K562 (cell line): Measurements from ENCODE around the gene TENM4. TPM values are rescaled to one million over a fixed set of nuclear protein-coding genes. Genes with fewer than 3 reads are reported as not detected.

ENCODE experiments used
- ATAC-seq: fragments of 200-7000 bp; cut with Tn5 transposase; 3 replicates; pipeline ENCODE4 v1.9.1; 2020; ENCODE audit warnings: moderate library complexity
- BruUV-seq: library from RNA; stranded (reverse); fragments of 400-500 nt; replicated peaks from 2 replicates; lab custom pipeline; 2021; lab: Mats Ljungman, UMichigan
- CTCF ChIA-PET: fragments of 300-600 bp; formaldehyde crosslinking; extraction: SDS; loops from one replicate; lab custom pipeline; 2021; ENCODE audit warnings: low intra/inter-chr PET ratio; lab: Yijun Ruan, JAX
- POLR2A ChIA-PET: fragments of 300-600, 350-650 bp; sonication (Branson Sonifier 250); formaldehyde crosslinking; extraction: SDS; loops from one replicate; lab custom pipeline; 2021; ENCODE audit warnings: antibody characterized with exemption, inconsistent platforms; lab: Yijun Ruan, JAX
- DNase-seq, 4 experiments: peaks; one replicate each; pipeline versions ENCODE4 v3.0.0 to v3.0.0-alpha.2; 2011 to 2018; ENCODE audit warnings: low spot score in 3 of 4, mixed read lengths in 3 of 4; ENCODE audit errors: extremely low read depth in 1 of 4
- FAIRE-seq: peaks from 2 replicates; lab custom pipeline; 2011; peaks lifted over from hg19 to GRCh38; lab: Jason Lieb, UNC
- H2AFZ ChIP-seq: 2 replicates; pipeline ENCODE4 v1.6.0; 2011; ENCODE audit warnings: low read depth, low read length, control low read depth, inconsistent platforms
- H3K27ac ChIP-seq: fragments of 200-600 bp; 3 replicates; pipeline ENCODE4 v1.8.0; 2011; ENCODE audit warnings: low read depth, mild to moderate bottlenecking, control low read depth, inconsistent platforms, low read length, moderate library complexity, mixed read lengths; ENCODE audit errors: extremely low read depth
- H3K27me3 ChIP-seq, 2 experiments: fragments of 300-600 bp in 1 of 2; 2 replicates in 1 of 2; 3 replicates in 1 of 2; pipeline versions ENCODE4 v1.6.0 to v1.8.0; 2011; ENCODE audit warnings: inconsistent platforms in 2 of 2, low read length in 2 of 2, mild to moderate bottlenecking in 1 of 2, mixed read lengths in 1 of 2, moderate library complexity in 1 of 2; ENCODE audit not compliant: control insufficient read depth in 2 of 2, insufficient read depth in 2 of 2
- H3K36me3 ChIP-seq: fragments of 300-600 bp; 3 replicates; pipeline ENCODE4 v1.8.0; 2011; ENCODE audit warnings: mild to moderate bottlenecking, low read length, inconsistent platforms; ENCODE audit not compliant: control insufficient read depth, insufficient read depth
- H3K4me1 ChIP-seq, 2 experiments: fragments of 200-600 bp in 1 of 2; replicated peaks in 1 of 2; 2 replicates in 1 of 2; 3 replicates in 1 of 2; pipeline versions ENCODE4 v1.5.1 to v1.8.0; 2011; ENCODE audit warnings: inconsistent platforms in 2 of 2, low read length in 2 of 2, mild to moderate bottlenecking in 1 of 2, mixed read lengths in 1 of 2, moderate library complexity in 1 of 2; ENCODE audit not compliant: control insufficient read depth in 2 of 2, insufficient read depth in 2 of 2
- H3K4me2 ChIP-seq: 2 replicates; pipeline ENCODE4 v1.6.1; 2011; ENCODE audit warnings: low read length, control low read depth, inconsistent platforms, mixed read lengths; ENCODE audit not compliant: insufficient read depth
- H3K4me3 ChIP-seq: fragments of 200-600 bp; sonication (generic), shearing (Covaris generic); 2 replicates; pipeline ENCODE4 v1.5.1; 2016; ENCODE audit warnings: control low read depth, inconsistent platforms
- H3K79me2 ChIP-seq: fragments of 200-600 bp; 3 replicates; pipeline ENCODE4 v1.8.0; 2011; ENCODE audit warnings: low read length, inconsistent platforms; ENCODE audit not compliant: control insufficient read depth, insufficient read depth
- H3K9ac ChIP-seq, 2 experiments: 2 replicates each; pipeline versions ENCODE4 v1.6.0 to v1.6.1; 2011; ENCODE audit warnings: low read depth in 2 of 2, low read length in 2 of 2, control low read depth in 1 of 2, inconsistent platforms in 1 of 2, mild to moderate bottlenecking in 1 of 2, mixed read lengths in 1 of 2; ENCODE audit not compliant: insufficient read depth in 1 of 2
- H3K9me1 ChIP-seq: one replicate; pipeline ENCODE4 v1.6.0; 2011; ENCODE audit warnings: inconsistent platforms, mild to moderate bottlenecking, low read length, moderate library complexity; ENCODE audit not compliant: control insufficient read depth, insufficient read depth
- H3K9me3 ChIP-seq: replicated peaks from 2 replicates; pipeline ENCODE4 v1.5.1; 2011; ENCODE audit warnings: low read depth, low read length, inconsistent platforms; ENCODE audit not compliant: control insufficient read depth, insufficient read depth
- H4K20me1 ChIP-seq: replicated peaks from 2 replicates; pipeline ENCODE4 v1.6.1; 2011; ENCODE audit warnings: low read length, inconsistent platforms, mixed read lengths; ENCODE audit not compliant: control insufficient read depth, insufficient read depth
- CTCFL ChIP-seq: IDR thresholded peaks from 2 replicates; pipeline ENCODE4 v1.6.1; 2011; ENCODE audit warnings: borderline replicate concordance, low read depth, mild to moderate bottlenecking, moderate library complexity, low read length; ENCODE audit not compliant: insufficient read depth, poor library complexity, severe bottlenecking
- DEAF1 ChIP-seq: fragments of 450-650 bp; formaldehyde crosslinking; IDR thresholded peaks from 2 replicates; pipeline ENCODE4 v1.4.0; 2020; ENCODE audit warnings: mild to moderate bottlenecking, moderate library complexity
- E2F5 ChIP-seq: sonication (generic); formaldehyde crosslinking; IDR thresholded peaks from 2 replicates; pipeline ENCODE4 v1.8.0; 2022; ENCODE audit warnings: mild to moderate bottlenecking, missing genetic modification reagents
- KLF6 ChIP-seq: fragments of 250-450 bp; sonication (Bioruptor Pico); IDR thresholded peaks from 2 replicates; pipeline ENCODE4 v1.4.0; 2020; ENCODE audit warnings: mild to moderate bottlenecking, moderate library complexity, borderline replicate concordance
- MCM3 ChIP-seq: fragments of 450-650 bp; IDR thresholded peaks from 2 replicates; pipeline ENCODE4 v1.6.1; 2016
- PHF20 ChIP-seq: fragments of 450-650 bp; IDR thresholded peaks from 2 replicates; pipeline ENCODE4 v1.6.1; 2018; ENCODE audit not compliant: partially characterized antibody
- RAD21 ChIP-seq, 2 experiments: fragments of 250-450 bp in 1 of 2; fragments of 450-650 bp in 1 of 2; sonication (Bioruptor Pico) in 1 of 2; formaldehyde crosslinking in 1 of 2; IDR thresholded peaks in 1 of 2; conservative IDR thresholded peaks in 1 of 2; 2 replicates each; pipeline versions ENCODE4 v1.4.0 to v1.8.0; 2020 to 2022; ENCODE audit warnings: mild to moderate bottlenecking in 2 of 2, moderate library complexity in 1 of 2
- RFX7 ChIP-seq: fragments of 250-450 bp; sonication (Bioruptor Pico); IDR thresholded peaks from 2 replicates; pipeline ENCODE4 v1.5.1; 2021; ENCODE audit warnings: mild to moderate bottlenecking
- STAG1 ChIP-seq: sonication (generic); formaldehyde crosslinking; IDR thresholded peaks from 2 replicates; pipeline ENCODE4 v1.5.0; 2020; ENCODE audit warnings: missing genetic modification reagents, borderline replicate concordance
- TCF7L2 ChIP-seq: fragments of 150-350 bp; IDR thresholded peaks from 2 replicates; pipeline ENCODE4 v1.6.1; 2016; ENCODE audit warnings: low read depth, mild to moderate bottlenecking, low read length, moderate library complexity
- TEAD2 ChIP-seq: fragments of 450-650 bp; IDR thresholded peaks from 2 replicates; pipeline ENCODE4 v1.6.1; 2016; ENCODE audit warnings: missing genetic modification characterization, control low read depth, missing compliant biosample characterization
- TFAP4 ChIP-seq: sonication (generic); formaldehyde crosslinking; IDR thresholded peaks from 2 replicates; pipeline ENCODE4 v1.8.0; 2022; ENCODE audit warnings: missing genetic modification reagents, mild to moderate bottlenecking, moderate library complexity, borderline replicate concordance
- YBX1 ChIP-seq: fragments of 450-650 bp; IDR thresholded peaks from 2 replicates; pipeline ENCODE4 v1.7.1; 2016; ENCODE audit warnings: mild to moderate bottlenecking
- ZNF586 ChIP-seq: fragments of 450-650 bp; formaldehyde crosslinking; conservative IDR thresholded peaks from 2 replicates; pipeline ENCODE4 v1.4.0; 2020; ENCODE audit warnings: mild to moderate bottlenecking, moderate library complexity
- ZNF780A ChIP-seq: fragments of 250-450 bp; sonication (Bioruptor Pico); IDR thresholded peaks from 2 replicates; pipeline ENCODE4 v1.5.0; 2021; ENCODE audit warnings: mild to moderate bottlenecking
- WGBS: fragments of 100-300 bp; shearing (Covaris generic); methylation state at CpG from one replicate; pipeline ENCODE4 v1.1.6; 2016; ENCODE audit warnings: low coverage, mixed read lengths; ENCODE audit not compliant: insufficient coverage; ENCODE audit errors: missing lambda C conversion rate; 5-methylcytosine and 5-hydroxymethylcytosine counted together
- in situ Hi-C: fragments of 300-500 bp; cut with MboI; formaldehyde crosslinking; loops from 4 replicates; pipeline ENCODE4 v1.15.0; 2018; ENCODE audit warnings: inconsistent platforms, mixed read lengths
- intact Hi-C: fragments of 100-400 bp; cut with micrococcal nuclease; formaldehyde crosslinking; loops from 2 replicates; pipeline ENCODE4 v1.14.2; 2022
- polyA plus RNA-seq, 8 experiments: library from polyadenylated mRNA; depleted of rRNA in 4 of 8; stranded (reverse) in 5 of 8; unstranded in 3 of 8; fragments of >200 nt; fragmentation: Nextera tagmentation in 2 of 8; fragmentation: Illumina TruSeq in 1 of 8; extraction: Ambion mirVana in 2 of 8; extraction: Trizol in 1 of 8; gene quantifications; 2 replicates each; pipeline versions ENCODE4 v1.2.1 to v1.2.3, GENCODE V29; 2011 to 2014; ENCODE audit warnings: inconsistent platforms in 1 of 8, missing spikeins in 1 of 8
- total RNA-seq, 7 experiments: library from RNA; depleted of rRNA in 6 of 7; stranded (reverse); fragments of >200 nt in 6 of 7; fragmentation: Illumina TruSeq in 2 of 7; extraction: Trizol in 2 of 7; gene quantifications; 2 replicates each; pipeline versions ENCODE4 v1.2.1 to v1.2.3, GENCODE V29; 2011 to 2021; ENCODE audit warnings: low replicate concordance in 1 of 7

TENM4 gene
- total and polyA plus RNA-seq, 9 of the 15 experiments (the other 6 are each of a cell fraction or from before 2014, with no cell fraction given) = 0.16 TPM; not detected in 8

GRCh38 chr11:78800096-78800690, 640.6 kb downstream of the TENM4 start (continued):
- TF ChIP-seq YBX1 (no peak), RFX7 (no peak), MCM3 (no peak), PHF20 (no peak), ZNF586 (CRISPR knock-in tag) (no peak), KLF6 (CRISPR knock-in tag) (no peak)

- in situ Hi-C loops = no loop called here
- Histone ChIP-seq H3K27ac (no peak overlapping the region), H3K4me1 (no peaks in the 10 kb centered on the region), H3K9ac (no peak overlapping the region), H3K9me3 (no peaks in the 10 kb centered on the region), H3K36me3 (no peaks in the 10 kb centered on the region), H4K20me1 (no peaks in the 10 kb centered on the region), H3K4me2 (no peak overlapping the region), H3K9me1 (no peaks in the 10 kb centered on the region), H3K79me2 (no peaks in the 10 kb centered on the region), H2AFZ (no peak overlapping the region), H3K4me3 (no peak overlapping the region), H3K27me3 (peaks cover 0 to 6% of the 10 kb centered on the region in 2 experiments; a peak in 1 of 5 replicates)
- ATAC-seq (peak; percentile 100), DNase-seq (peak; percentile 62 to 75 (median 65)), FAIRE-seq (peak; percentile 79)
- WGBS = 0% methylated on average over 5 of the region's 5 CpGs
- intact Hi-C loops = loop anchor here (10.0 kb wide), 2 partner anchors 154 to 166 kb away; no protein-coding TSS in a partner anchor
- BruUV-seq = no TSS peak
- ChIA-PET CTCF (interaction anchor here (1.2 kb wide), 1 partner anchor 163 kb away, joined by 4 read pairs; no protein-coding TSS in a partner anchor), POLR2A (no interaction called here)
- TF ChIP-seq CTCFL (peak; percentile 32), TEAD2 (tag) (no peak), DEAF1 (CRISPR knock-in tag) (peak; percentile 33; the same call in 1 of the 2 replicates), TCF7L2 (no peak), TFAP4 (CRISPR knock-in tag) (peak; percentile 31; the same call in 1 of the 2 replicates), ZNF780A (CRISPR knock-in tag) (no peak), STAG1 (CRISPR knock-in tag) (0 out of 2 replicates have a peak, but pooled peaks have one; percentile 33), E2F5 (CRISPR knock-in tag) (no peak), YBX1 (no peak), RAD21 (CRISPR knock-in tag; conservative IDR thresholded peaks at IDR 0.05 in 1 of 2, IDR thresholded peaks at IDR 0.05 in 1 of 2) (peak; percentile 44 to 66; a peak in 3 of 4 replicates)
Measured at GRCh38 chr11:78798663-78799062, 642.2 kb downstream of the TENM4 start.
